Chondrocyte (in vitro differentiated cells): ENCODE results near the gene CAVIN1. TPM values are rescaled to one million over a fixed set of nuclear protein-coding genes. Genes with fewer than 3 reads are reported as not detected.

Source experiments
- DNase-seq: peaks from one replicate; pipeline ENCODE4 v3.0.0; 2021; ENCODE audit warnings: mixed read lengths, low spot score
- H3K27ac Mint-ChIP-seq: one replicate; pipeline ENCODE4 v1.8.0; 2021; ENCODE audit warnings: mild to moderate bottlenecking, moderate library complexity, mixed read lengths; ENCODE audit not compliant: unreplicated experiment
- H3K27me3 Mint-ChIP-seq: 2 replicates; pipeline ENCODE4 v1.8.0; 2021; ENCODE audit warnings: low read depth, mixed read lengths
- H3K36me3 Mint-ChIP-seq: 2 replicates; pipeline ENCODE4 v1.8.0; 2021; ENCODE audit warnings: low read depth, mixed read lengths
- H3K4me1 Mint-ChIP-seq: 2 replicates; pipeline ENCODE4 v1.8.0; 2021; ENCODE audit warnings: low read depth, mild to moderate bottlenecking, mixed read lengths
- H3K4me3 Mint-ChIP-seq: one replicate; pipeline ENCODE4 v1.8.0; 2021; ENCODE audit warnings: mild to moderate bottlenecking, moderate library complexity, mixed read lengths; ENCODE audit not compliant: unreplicated experiment
- H3K9me3 Mint-ChIP-seq: 2 replicates; pipeline ENCODE4 v1.8.0; 2021; ENCODE audit warnings: low read depth, mixed read lengths
- CTCF ChIP-seq: fragments of 200-600 bp; sonication (generic); IDR thresholded peaks from 2 replicates; pipeline ENCODE4 v1.5.0; 2021; ENCODE audit warnings: antibody characterized with exemption, mild to moderate bottlenecking, moderate library complexity
- total RNA-seq: library from RNA; stranded (reverse); gene quantifications from 3 replicates; pipeline ENCODE4 v1.2.1, GENCODE V29; 2021

Gene CAVIN1
- total RNA-seq, 1 donor from 2014 or later = 877 TPM

- DNase-seq = no peak
- Mint-ChIP-seq H3K27ac (peak overlapping the region; percentile 98), H3K36me3 (peaks cover 1% of the 10 kb centered on the region), H3K9me3 (no peaks in the 10 kb centered on the region), H3K4me3 (peak overlapping the region; percentile 92), H3K27me3 (no peaks in the 10 kb centered on the region), H3K4me1 (peaks cover 42% of the 10 kb centered on the region)
- no peak for TF ChIP-seq CTCF
Observed at GRCh38 chr17:42387661-42388380, 35.2 kb downstream of the CAVIN1 start.

- no peak for DNase-seq
- H3K4me3 Mint-ChIP-seq = peak overlapping the region; percentile 92
- H3K4me1 Mint-ChIP-seq = peaks cover 50% of the 10 kb centered on the region
- peaks cover 1% of the 10 kb centered on the region for H3K36me3 Mint-ChIP-seq
- H3K27ac Mint-ChIP-seq = peak overlapping the region; percentile 98
- no peak for TF ChIP-seq CTCF
- no peaks in the 10 kb centered on the region for H3K27me3 Mint-ChIP-seq
- no peaks in the 10 kb centered on the region for H3K9me3 Mint-ChIP-seq
Observed at GRCh38 chr17:42386777-42387657, 36.0 kb downstream of the CAVIN1 start.

GRCh38 chr17:42381898-42382297, 41.2 kb downstream of the CAVIN1 start:
- Mint-ChIP-seq H3K27ac (peak overlapping the region; percentile 84), H3K36me3 (peaks cover 1% of the 10 kb centered on the region), H3K27me3 (no peaks in the 10 kb centered on the region), H3K4me1 (peaks cover 71% of the 10 kb centered on the region), H3K9me3 (no peaks in the 10 kb centered on the region), H3K4me3 (no peak overlapping the region)
- no peak for DNase-seq
- TF ChIP-seq CTCF = no peak

GRCh38 chr17:42380935-42381334, 42.1 kb downstream of the CAVIN1 start:
- no peak overlapping the region for H3K4me3 Mint-ChIP-seq
- H3K4me1 Mint-ChIP-seq = peaks cover 63% of the 10 kb centered on the region

More at GRCh38 chr17:42380935-42381334, 42.1 kb downstream of the CAVIN1 start:
- no peaks in the 10 kb centered on the region for H3K27me3 Mint-ChIP-seq
- H3K27ac Mint-ChIP-seq = peak overlapping the region; percentile 34
- no peak for DNase-seq
- TF ChIP-seq CTCF = no peak
- no peaks in the 10 kb centered on the region for H3K9me3 Mint-ChIP-seq
- H3K36me3 Mint-ChIP-seq = no peaks in the 10 kb centered on the region
